Measurements from ENCODE around the gene SLC6A9. TPM values are rescaled to one million over a fixed set of nuclear protein-coding genes. Genes with fewer than 3 reads are reported as not detected.

SLC6A9 gene
- total and polyA plus RNA-seq, 2 of the 8 experiments (the other 6 are each of a cell fraction or from before 2014, with no cell fraction given), result 20.2 to 24.2 TPM

GRCh38 chr1:43960798-43961197 is 70.5 kb downstream of the SLC6A9 start:
- WGBS, 2 experiments (ENCODE audit: extremely low coverage in 1 of 2, insufficient coverage in 1 of 2, insufficient read length in 1 of 2, insufficient replicate concordance in 2 of 2, low coverage in 1 of 2, low lambda C conversion rate in 2 of 2, missing lambda C conversion rate in 1 of 2), result 92% methylated on average over 7 of the region's 8 CpGs; no CpG with 5 or more reads in 1 of the 2 experiments
- H3K9ac ChIP-seq (replicated peaks in 1 of 4; ENCODE audit: extremely low read depth in 1 of 4, low read depth in 3 of 4, low read length in 3 of 4), result no peak overlapping the region
- ChIA-PET POLR2A (ENCODE audit: partially characterized antibody) (no interaction called here), CTCF (ENCODE audit: partially characterized antibody) (interaction anchor here (0.7 to 2.7 kb wide), 4 partner anchors 13 to 197 kb away, joined by 3 to 12 read pairs (median 6); partner anchors contain the start of gene ARTN)
- H2BK5ac ChIP-seq (ENCODE audit: low read depth, low read length), result no peak overlapping the region
- peaks cover 3 to 14% (median 8%) of the 10 kb centered on the region in 4 experiments; a peak in 4 of 8 replicates for H3K36me3 ChIP-seq (ENCODE audit: control insufficient read depth in 2 of 4, insufficient read depth in 4 of 4, low read length in 3 of 4)
- no peak overlapping the region for H3K4me3 ChIP-seq (ENCODE audit: extremely low read depth in 1 of 4, insufficient read depth in 2 of 4, low read depth in 3 of 4, low read length in 4 of 4)
- H3K56ac ChIP-seq (replicated peaks; ENCODE audit: insufficient read length, low read depth, low read length), result no peak overlapping the region
- H2BK20ac ChIP-seq (ENCODE audit: low read length), result no peak overlapping the region
- no peak overlapping the region for H3K27ac ChIP-seq (ENCODE audit: low read depth, low read length)
- no peak overlapping the region for H4K5ac ChIP-seq (ENCODE audit: insufficient read length, low read depth, low read length)
- no peak overlapping the region for H4K91ac ChIP-seq (replicated peaks; ENCODE audit: insufficient read length, low read length)
- H2AK5ac ChIP-seq (ENCODE audit: low read depth, low read length), result no peak overlapping the region
- no peak overlapping the region for H3K4me2 ChIP-seq (ENCODE audit: insufficient read depth in 1 of 2, low read depth in 2 of 2, low read length in 2 of 2)
- H3K9me3 ChIP-seq (ENCODE audit: insufficient read depth in 2 of 2, low read depth in 1 of 2, low read length in 1 of 2), result no peaks in the 10 kb centered on the region
- H3K79me1 ChIP-seq (ENCODE audit: low read depth, low read length), result no peaks in the 10 kb centered on the region
- H4K20me1 ChIP-seq (replicated peaks in 1 of 2; ENCODE audit: control insufficient read depth in 1 of 2, insufficient read depth in 2 of 2, low read length in 2 of 2), result peaks cover 0 to 1% of the 10 kb centered on the region in 2 experiments
- H3K4me1 ChIP-seq (replicated peaks in 1 of 4; ENCODE audit: control insufficient read depth in 3 of 4, insufficient read depth in 4 of 4, low read length in 3 of 4), result no peaks in the 10 kb centered on the region
- H3K27me3 ChIP-seq (replicated peaks in 1 of 4; ENCODE audit: control insufficient read depth in 3 of 4, extremely low read depth in 1 of 4, insufficient read depth in 3 of 4, low read length in 3 of 4), result no peaks in the 10 kb centered on the region
- no peak overlapping the region for H3K23ac ChIP-seq (ENCODE audit: insufficient read length)
- H3K79me2 ChIP-seq (ENCODE audit: control insufficient read depth in 1 of 2, insufficient read depth in 2 of 2, low read length in 2 of 2), result no peaks in the 10 kb centered on the region
- no peak overlapping the region for H3K14ac ChIP-seq (ENCODE audit: insufficient read length)
- H2BK120ac ChIP-seq (replicated peaks; ENCODE audit: low read depth, low read length), result no peak overlapping the region
- H3K4ac ChIP-seq (replicated peaks; ENCODE audit: insufficient read length, low read depth, low read length), result no peak overlapping the region
- DNase-seq (ENCODE audit: low read depth in 1 of 2, low spot score in 2 of 2), result no peak
- no peak overlapping the region for H4K8ac ChIP-seq (ENCODE audit: extremely low read depth, insufficient read depth, low read length)
- H3K23me2 ChIP-seq (ENCODE audit: low read depth, low read length), result peaks cover 5% of the 10 kb centered on the region; the same call in 1 of the 2 replicates
- H3K18ac ChIP-seq (ENCODE audit: extremely low read depth, low read length), result no peak overlapping the region
- no peak for FAIRE-seq
- H2BK12ac ChIP-seq (ENCODE audit: low read depth, low read length), result no peak overlapping the region
- no peak overlapping the region for H2BK15ac ChIP-seq (ENCODE audit: low read length)
- H2AFZ ChIP-seq (ENCODE audit: low read length), result no peak overlapping the region
- TF ChIP-seq CBX5 (IDR thresholded peaks at IDR 0.05; ENCODE audit: low read depth, low read length) (no peak), SIX5 (IDR thresholded peaks at IDR 0.05; ENCODE audit: low read depth, low read length) (no peak), USF2 (IDR thresholded peaks at IDR 0.05; ENCODE audit: low read length) (no peak), TEAD4 (IDR thresholded peaks at IDR 0.05; ENCODE audit: low read depth, low read length) (no peak), POLR2A (IDR thresholded peaks at IDR 0.05; ENCODE audit: control extremely low read depth in 1 of 2, low read depth in 2 of 2, low read length in 2 of 2) (no peak), SIN3A (conservative IDR thresholded peaks at IDR 0.05 in 1 of 2, IDR thresholded peaks at IDR 0.05 in 1 of 2; ENCODE audit: low read depth in 1 of 2, low read length in 2 of 2) (no peak), CEBPB (IDR thresholded peaks at IDR 0.05; ENCODE audit: low read depth, low read length) (no peak), BCL11A (IDR thresholded peaks at IDR 0.05; ENCODE audit: low read depth in 2 of 2, low read length in 2 of 2) (no peak), BACH1 (IDR thresholded peaks at IDR 0.05; ENCODE audit: low read length) (no peak), POU5F1 (IDR thresholded peaks at IDR 0.05; ENCODE audit: low read depth, low read length) (no peak), TAF1 (IDR thresholded peaks at IDR 0.05; ENCODE audit: low read depth, low read length) (no peak), ATF3 (IDR thresholded peaks at IDR 0.05; ENCODE audit: insufficient read depth, low read depth, low read length) (no peak), ZNF274 (IDR thresholded peaks at IDR 0.05; ENCODE audit: borderline replicate concordance, extremely low read depth, low read length) (no peak)

All from H1 (cell line).